Lower leg skin (tissue), 3 donors: Measurements from ENCODE around the gene TPSG1.
"Not testable (repeated sequence)": the region's sequence is repeated elsewhere in the genome, so short reads cannot be mapped to it uniquely, and the experiment has no call there.

Source experiments
- CTCF ChIP-seq, 3 donors: fragments of 450-650 bp; IDR thresholded peaks; one replicate each; pipeline ENCODE4 v1.5.1; 2016; ENCODE audit warnings: antibody characterized with exemption in 3 of 3, mild to moderate bottlenecking in 3 of 3, moderate library complexity in 2 of 3
- POLR2A ChIP-seq, 2 donors: fragments of 450-650 bp; IDR thresholded peaks; one replicate each; pipeline ENCODE4 v1.6.1; 2016 to 2017; ENCODE audit warnings: antibody characterized with exemption in 2 of 2, mild to moderate bottlenecking in 1 of 2, moderate library complexity in 1 of 2

DNA sequence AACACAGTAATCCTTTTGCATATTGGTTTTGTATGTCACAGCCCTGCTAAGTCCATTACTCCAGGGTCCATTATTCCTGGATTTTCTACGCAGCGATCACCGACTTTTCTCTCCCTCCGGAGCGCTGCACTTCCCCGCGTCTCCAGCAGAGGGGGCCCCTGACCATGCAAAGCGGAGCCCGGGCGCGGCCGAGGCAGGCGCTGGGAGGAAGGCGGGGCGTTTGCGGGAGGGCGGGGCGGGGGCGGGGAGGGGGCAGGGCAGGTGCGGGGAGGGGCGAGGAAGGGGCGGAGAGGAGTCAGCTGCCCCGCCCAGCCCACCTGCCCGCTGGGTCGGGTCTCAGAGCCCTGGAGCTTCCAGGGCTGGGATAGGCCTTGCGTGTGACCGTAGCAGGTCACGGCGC, 11.6 kb upstream of the TPSG1 start:
- TF ChIP-seq CTCF, POLR2A (IDR thresholded peaks at IDR 0.05): not testable (repeated sequence)
